GM12878 (cell line): ENCODE results near the gene HCST. TPM values are rescaled to one million over a fixed set of nuclear protein-coding genes. Genes with fewer than 3 reads are reported as not detected.

ENCODE experiments used
- CEBPB ChIP-seq, 2 experiments: fragments of 150-350 bp in 1 of 2; IDR thresholded peaks; 2 replicates each; pipeline ENCODE4 v1.6.1; 2012 to 2014; ENCODE audit warnings: low read depth in 2 of 2, low read length in 2 of 2, borderline replicate concordance in 1 of 2, inconsistent platforms in 1 of 2
- CUX1 ChIP-seq: IDR thresholded peaks from 2 replicates; pipeline ENCODE4 v1.6.1; 2012; ENCODE audit warnings: improper control_type of control experiment, low read depth, low read length; ENCODE audit not compliant: insufficient replicate concordance
- EP300 ChIP-seq, 2 experiments: fragments of 150-350 bp in 1 of 2; IDR thresholded peaks; 2 replicates each; pipeline ENCODE4 v1.6.1; 2011 to 2012; ENCODE audit warnings: low read depth in 2 of 2, low read length in 2 of 2, borderline replicate concordance in 1 of 2, improper control_type of control experiment in 1 of 2, inconsistent platforms in 1 of 2; ENCODE audit not compliant: control insufficient read depth in 1 of 2
- PAX5 ChIP-seq: IDR thresholded peaks from 2 replicates; pipeline ENCODE4 v1.6.1; 2011; ENCODE audit warnings: low read depth, low read length, borderline replicate concordance
- POLR2AphosphoS5 ChIP-seq: IDR thresholded peaks from 2 replicates; pipeline ENCODE4 v1.6.1; 2011; ENCODE audit warnings: mild to moderate bottlenecking, low read length, inconsistent platforms
- PRDM15 ChIP-seq: fragments of 450-650 bp; formaldehyde crosslinking; IDR thresholded peaks from 2 replicates; pipeline ENCODE4 v1.4.0; 2020; ENCODE audit warnings: mild to moderate bottlenecking, moderate library complexity
- RELB ChIP-seq: fragments of 450-650 bp; IDR thresholded peaks from 2 replicates; pipeline ENCODE4 v1.6.1; 2017; ENCODE audit warnings: low read depth, mild to moderate bottlenecking, moderate library complexity
- RUNX3 ChIP-seq: IDR thresholded peaks from 2 replicates; pipeline ENCODE4 v1.6.1; 2012; ENCODE audit warnings: low read length, inconsistent platforms
- SRF ChIP-seq, 2 experiments: IDR thresholded peaks; 2 replicates each; pipeline ENCODE4 v1.6.1; 2011; ENCODE audit warnings: low read depth in 2 of 2, low read length in 2 of 2, mild to moderate bottlenecking in 1 of 2, moderate library complexity in 1 of 2
- ZBTB40 ChIP-seq: fragments of 450-650 bp; IDR thresholded peaks from 2 replicates; pipeline ENCODE4 v1.6.1; 2016; ENCODE audit warnings: mild to moderate bottlenecking, moderate library complexity, borderline replicate concordance
- ZNF384 ChIP-seq: IDR thresholded peaks from 2 replicates; pipeline ENCODE4 v1.6.1; 2012; ENCODE audit warnings: low read depth, mild to moderate bottlenecking, low read length, improper control_type of control experiment, borderline replicate concordance
- polyA plus RNA-seq, 11 experiments: library from polyadenylated mRNA; depleted of rRNA in 4 of 11; unstranded in 6 of 11; stranded (reverse) in 5 of 11; fragments of >200 nt; fragmentation: Nextera tagmentation in 4 of 11; fragmentation: Illumina TruSeq in 1 of 11; extraction: Ambion mirVana in 4 of 11; extraction: Trizol in 1 of 11; gene quantifications; 1 replicate in 1 of 11; 2 replicates in 10 of 11; pipeline versions ENCODE4 v1.2.1 to v1.2.3, GENCODE V29; 2011 to 2016; ENCODE audit warnings: inconsistent platforms in 2 of 11, missing spikeins in 2 of 11, low read depth in 1 of 11
- total RNA-seq, 4 experiments: library from RNA; depleted of rRNA in 3 of 4; stranded (reverse); fragments of >200 nt in 3 of 4; fragmentation: Illumina TruSeq in 1 of 4; extraction: Trizol in 1 of 4; gene quantifications; 2 replicates each; pipeline versions ENCODE4 v1.2.1 to v1.2.3, GENCODE V29; 2013 to 2021
- TF ChIP-seq, protein P1 (sequence below): fragments of 450-650 bp; IDR thresholded peaks from 2 replicates; pipeline ENCODE4 v1.6.1; 2016; ENCODE audit warnings: mild to moderate bottlenecking

The HCST gene
- total and polyA plus RNA-seq, 10 of the 15 experiments (the other 5 are each of a cell fraction or from before 2014, with no cell fraction given), result 7.5 to 79.6 (median 33.6) TPM

- TF ChIP-seq CEBPB (IDR thresholded peaks at IDR 0.05; ENCODE audit: borderline replicate concordance in 1 of 2, low read depth in 2 of 2, low read length in 2 of 2) (no peak), POLR2AphosphoS5 (no peak), ZNF384 (peak; percentile 71; the same call in 1 of the 2 replicates), PRDM15 (no peak), EP300 (IDR thresholded peaks at IDR 0.05; ENCODE audit: borderline replicate concordance in 1 of 2, control insufficient read depth in 1 of 2, low read depth in 2 of 2, low read length in 2 of 2) (no peak), ZBTB40 (no peak), CUX1 (no peak), RELB (peak; percentile 74), PAX5 (no peak), SRF (IDR thresholded peaks at IDR 0.05; ENCODE audit: low read depth in 2 of 2, low read length in 2 of 2) (no peak), RUNX3 (peak; percentile 34; the same call in 1 of the 2 replicates)
- TF ChIP-seq, protein P1, sequence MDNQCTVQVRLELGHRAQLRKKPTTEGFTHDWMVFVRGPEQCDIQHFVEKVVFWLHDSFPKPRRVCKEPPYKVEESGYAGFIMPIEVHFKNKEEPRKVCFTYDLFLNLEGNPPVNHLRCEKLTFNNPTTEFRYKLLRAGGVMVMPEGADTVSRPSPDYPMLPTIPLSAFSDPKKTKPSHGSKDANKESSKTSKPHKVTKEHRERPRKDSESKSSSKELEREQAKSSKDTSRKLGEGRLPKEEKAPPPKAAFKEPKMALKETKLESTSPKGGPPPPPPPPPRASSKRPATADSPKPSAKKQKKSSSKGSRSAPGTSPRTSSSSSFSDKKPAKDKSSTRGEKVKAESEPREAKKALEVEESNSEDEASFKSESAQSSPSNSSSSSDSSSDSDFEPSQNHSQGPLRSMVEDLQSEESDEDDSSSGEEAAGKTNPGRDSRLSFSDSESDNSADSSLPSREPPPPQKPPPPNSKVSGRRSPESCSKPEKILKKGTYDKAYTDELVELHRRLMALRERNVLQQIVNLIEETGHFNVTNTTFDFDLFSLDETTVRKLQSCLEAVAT, result 0 out of 2 replicates have a peak, but pooled peaks have one; percentile 23
Measured at GRCh38 chr19:35928507-35928906, 26.2 kb downstream of the HCST start (continued).
